K562 (cell line): ENCODE results near the gene ATP2B1. TPM values are rescaled to one million over a fixed set of nuclear protein-coding genes. Genes with fewer than 3 reads are reported as not detected.
A peak's percentile ranks its signal among the peaks of the same experiment; 100 is the strongest.

Experiments used
- CHD7 ChIP-seq: fragments of 200-600 bp; sonication (generic); IDR thresholded peaks from one replicate; pipeline ENCODE4 v1.6.1; 2012; ENCODE audit warnings: mild to moderate bottlenecking, low read depth, low read length, inconsistent platforms
- EWSR1 ChIP-seq: fragments of 450-650 bp; IDR thresholded peaks from 2 replicates; pipeline ENCODE4 v1.6.1; 2018; ENCODE audit warnings: borderline replicate concordance, mild to moderate bottlenecking, low read depth, moderate library complexity; ENCODE audit not compliant: partially characterized antibody
- GTF2B ChIP-seq: IDR thresholded peaks from 2 replicates; pipeline ENCODE4 v1.6.1; 2011; ENCODE audit not compliant: insufficient read length; ENCODE audit errors: extremely low read depth
- HNRNPL ChIP-seq: fragments of 200-400 bp; formaldehyde crosslinking; IDR thresholded peaks from 2 replicates; pipeline ENCODE4 v1.6.1; 2017; ENCODE audit warnings: low read depth, mild to moderate bottlenecking, low read length
- ILK ChIP-seq: fragments of 450-650 bp; IDR thresholded peaks from 2 replicates; pipeline ENCODE4 v1.6.1; 2016; ENCODE audit warnings: missing genetic modification characterization, low read depth, mild to moderate bottlenecking, missing compliant biosample characterization, moderate library complexity, borderline replicate concordance
- MAFK ChIP-seq: IDR thresholded peaks from 2 replicates; pipeline ENCODE4 v1.6.1; 2011; ENCODE audit warnings: low read length, improper control_type of control experiment
- MEIS2 ChIP-seq: fragments of 450-650 bp; IDR thresholded peaks from 2 replicates; pipeline ENCODE4 v1.6.1; 2014; ENCODE audit warnings: mild to moderate bottlenecking; ENCODE audit not compliant: partially characterized antibody
- RBM34 ChIP-seq: fragments of 200-400 bp; formaldehyde crosslinking; IDR thresholded peaks from 2 replicates; pipeline ENCODE4 v1.6.1; 2018; ENCODE audit warnings: low read length, borderline replicate concordance; ENCODE audit not compliant: insufficient read depth
- SAP30 ChIP-seq: fragments of 200-600 bp; sonication (generic); IDR thresholded peaks from 2 replicates; pipeline ENCODE4 v1.6.1; 2012; ENCODE audit warnings: borderline replicate concordance, low read depth, mild to moderate bottlenecking, moderate library complexity, low read length, control low read depth, inconsistent platforms; ENCODE audit not compliant: insufficient read depth, poor library complexity, severe bottlenecking
- SP1 ChIP-seq: sonication (generic); formaldehyde crosslinking; IDR thresholded peaks from 2 replicates; pipeline ENCODE4 v1.8.1; 2022; ENCODE audit warnings: mild to moderate bottlenecking, missing genetic modification reagents
- TRIM24 ChIP-seq, 2 experiments: fragments of 450-650 bp; IDR thresholded peaks; 2 replicates each; pipeline ENCODE4 v1.6.1; 2016
- ZBTB17 ChIP-seq: fragments of 450-650 bp; formaldehyde crosslinking; IDR thresholded peaks from 2 replicates; pipeline ENCODE4 v1.4.0; 2020; ENCODE audit warnings: mild to moderate bottlenecking
- ZNF395 ChIP-seq: fragments of 200-800 bp; sonication (Bioruptor generic); IDR thresholded peaks from 2 replicates; pipeline ENCODE4 v1.6.1; 2017; ENCODE audit warnings: missing genetic modification characterization, missing compliant biosample characterization
- ZNF717 ChIP-seq: fragments of 250-450 bp; sonication (Bioruptor Pico); IDR thresholded peaks from 2 replicates; pipeline ENCODE4 v1.5.0; 2021
- polyA plus RNA-seq, 8 experiments: library from polyadenylated mRNA; depleted of rRNA in 4 of 8; stranded (reverse) in 5 of 8; unstranded in 3 of 8; fragments of >200 nt; fragmentation: Nextera tagmentation in 2 of 8; fragmentation: Illumina TruSeq in 1 of 8; extraction: Ambion mirVana in 2 of 8; extraction: Trizol in 1 of 8; gene quantifications; 2 replicates each; pipeline versions ENCODE4 v1.2.1 to v1.2.3, GENCODE V29; 2011 to 2014; ENCODE audit warnings: inconsistent platforms in 1 of 8, missing spikeins in 1 of 8
- total RNA-seq, 7 experiments: library from RNA; depleted of rRNA in 6 of 7; stranded (reverse); fragments of >200 nt in 6 of 7; fragmentation: Illumina TruSeq in 2 of 7; extraction: Trizol in 2 of 7; gene quantifications; 2 replicates each; pipeline versions ENCODE4 v1.2.1 to v1.2.3, GENCODE V29; 2011 to 2021; ENCODE audit warnings: low replicate concordance in 1 of 7

The ATP2B1 gene
- total and polyA plus RNA-seq, 9 of the 15 experiments (the other 6 are each of a cell fraction or from before 2014, with no cell fraction given) = 8.6 to 39.0 (median 27.8) TPM

GRCh38 chr12:89663577-89664357 is 44.9 kb downstream of the ATP2B1 start (continued):
- no peak for TF ChIP-seq CHD7
- TF ChIP-seq ZBTB17 = no peak
- no peak for TF ChIP-seq ILK (tag)
- TF ChIP-seq RBM34 = no peak
- no peak for TF ChIP-seq GTF2B
- no peak for TF ChIP-seq ZNF717 (CRISPR knock-in tag)
- peak; percentile 49 to 55; a peak in 3 of 4 replicates for TF ChIP-seq TRIM24 (IDR thresholded peaks at IDR 0.05)
- no peak for TF ChIP-seq MAFK
- no peak for TF ChIP-seq SAP30
- TF ChIP-seq EWSR1 = no peak
- TF ChIP-seq MEIS2 = peak; percentile 99
- TF ChIP-seq ZNF395 (CRISPR knock-in tag) = no peak
- no peak for TF ChIP-seq SP1
- TF ChIP-seq HNRNPL = no peak
